ENCODE data around the gene CD40. TPM values are rescaled to one million over a fixed set of nuclear protein-coding genes. Genes with fewer than 3 reads are reported as not detected.
"Not testable (repeated sequence)": the region's sequence is repeated elsewhere in the genome, so short reads cannot be mapped to it uniquely, and the experiment has no call there.

CD40 gene
- total RNA-seq (2014; rRNA removed; shearing (Covaris generic)), result not detected in 2 replicates

DNA sequence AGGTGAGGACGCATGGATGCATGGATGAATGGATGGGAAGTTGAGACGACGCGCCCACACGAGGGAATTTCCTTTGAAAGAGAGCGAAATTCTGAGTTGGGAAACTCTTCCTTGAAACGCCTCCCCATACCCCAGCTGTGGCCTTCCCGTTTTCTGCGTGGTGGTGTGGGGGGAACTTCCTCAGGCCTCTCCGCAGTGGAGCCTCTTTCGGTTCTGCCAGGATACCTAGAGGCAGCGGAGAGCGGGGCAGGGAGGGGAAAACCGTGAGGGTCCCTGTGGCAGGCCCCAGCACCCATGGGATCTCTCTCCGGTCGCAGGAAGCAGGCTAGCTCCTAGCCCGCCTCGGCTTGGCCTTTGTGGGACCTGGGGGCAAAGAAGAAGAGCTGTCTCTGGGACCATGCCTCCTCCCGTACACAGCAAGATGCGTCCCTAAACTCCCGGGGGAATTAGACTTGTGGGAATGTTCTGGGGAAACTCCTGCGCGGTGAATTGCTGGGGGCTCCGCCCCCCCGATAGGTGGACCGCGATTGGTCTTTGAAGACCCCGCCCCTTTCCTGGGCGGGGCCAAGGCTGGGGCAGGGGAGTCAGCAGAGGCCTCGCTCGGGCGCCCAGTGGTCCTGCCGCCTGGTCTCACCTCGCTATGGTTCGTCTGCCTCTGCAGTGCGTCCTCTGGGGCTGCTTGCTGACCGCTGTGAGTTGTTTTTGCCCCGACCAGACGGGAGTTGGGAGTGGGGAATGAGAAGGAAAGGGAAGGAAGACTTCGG lies at the start of gene CD40:
Gene CD40 (plus strand): TSS at position 611 of the 764 bp plus-strand sequence. CDS start 30 bp downstream, at position 641.
- no peak for DNase-seq (ENCODE audit: low read depth)

DNA sequence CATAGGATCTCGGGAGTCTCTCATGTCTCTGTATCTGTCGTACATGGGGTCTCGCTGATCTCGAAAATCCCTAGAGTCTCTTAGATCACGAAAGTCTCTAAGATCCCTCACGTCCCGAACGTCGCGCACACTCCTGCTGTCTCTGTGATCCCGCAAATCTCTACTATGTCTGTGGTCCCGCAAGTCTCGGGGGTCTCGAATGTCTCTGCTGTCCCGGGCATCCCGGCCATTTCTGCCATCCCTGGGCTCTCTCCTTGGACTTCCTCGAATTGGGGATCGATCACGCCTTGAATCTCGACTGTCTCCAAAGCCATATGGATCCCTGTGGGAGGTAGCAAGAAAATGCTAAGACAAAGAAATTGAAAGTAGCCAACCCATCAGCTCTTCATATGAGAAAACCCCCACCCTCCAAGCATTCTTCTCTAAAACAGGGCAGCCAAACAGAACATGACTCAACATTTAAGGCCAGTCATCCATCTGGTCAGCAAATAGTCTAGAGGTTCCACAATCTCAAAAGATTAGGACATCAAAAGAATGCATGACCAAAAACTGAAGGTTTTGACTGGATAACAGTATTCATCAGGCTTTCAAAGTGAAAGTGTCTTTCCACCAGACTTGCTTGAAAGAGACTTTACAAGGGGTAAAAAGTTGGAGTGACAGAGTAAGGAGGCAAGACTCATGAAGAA lies 47.8 kb upstream of the CD40 start:
- DNase-seq (ENCODE audit: low read depth), result peak; percentile 70

DNA sequence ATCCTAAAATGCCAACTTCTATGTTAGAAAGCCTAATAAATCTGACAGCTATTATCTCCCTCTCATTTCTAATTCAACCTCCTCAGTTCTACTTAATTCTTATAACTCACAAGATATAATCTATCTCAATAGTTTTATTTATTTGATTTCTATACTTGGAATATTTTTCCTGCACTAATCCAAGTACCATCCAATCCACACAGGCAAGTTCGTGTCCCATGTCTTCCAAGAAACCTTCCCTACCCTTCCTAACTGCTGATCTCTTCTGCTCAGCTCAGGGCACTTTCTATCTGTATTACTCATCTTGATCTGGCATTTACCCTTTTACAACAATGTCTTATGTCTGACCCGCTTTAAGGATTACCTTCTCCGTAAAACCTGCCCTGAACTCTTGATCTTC lies 46.5 kb upstream of the CD40 start:
- DNase-seq (ENCODE audit: low read depth), result no peak

DNA sequence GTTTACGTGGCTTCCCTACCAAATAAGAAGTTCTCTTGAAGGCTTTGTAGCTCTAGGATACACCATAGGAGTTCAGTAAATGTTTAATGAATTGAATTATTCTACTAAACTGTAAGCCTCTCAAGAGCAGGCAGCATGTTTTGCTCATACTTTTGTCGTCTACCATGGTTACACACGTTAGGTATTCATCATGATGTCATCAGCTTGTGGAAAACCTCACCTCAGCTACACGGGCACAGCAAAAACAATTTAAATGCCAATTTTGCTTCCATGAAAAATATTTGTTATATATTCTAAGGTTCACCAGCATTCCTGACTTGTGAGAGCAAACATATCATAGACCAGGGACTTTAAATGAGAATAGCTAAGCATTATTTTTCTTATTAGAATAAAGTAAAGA lies 45.1 kb upstream of the CD40 start:
- peak; percentile 31 for DNase-seq (ENCODE audit: low read depth)

DNA sequence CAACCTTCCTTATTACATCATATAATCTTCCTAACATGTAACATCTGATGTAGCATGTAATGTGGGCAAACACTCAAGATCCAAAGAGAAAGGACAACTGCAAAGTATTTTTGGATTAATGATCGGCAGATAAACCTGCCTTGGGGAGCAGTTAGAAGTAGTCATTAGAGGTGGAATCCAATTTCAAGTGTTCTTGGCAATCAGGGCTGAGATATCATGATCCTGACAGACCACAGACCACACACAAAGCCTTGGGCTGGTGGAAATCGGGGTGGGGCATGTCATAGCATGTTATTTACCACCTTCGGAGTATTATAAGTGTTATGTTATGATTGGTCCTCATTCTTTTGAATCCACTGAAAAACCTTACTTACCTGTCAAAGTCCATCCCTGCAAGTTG lies 44.7 kb upstream of the CD40 start:
- DNase-seq (ENCODE audit: low read depth), result peak; percentile 19

DNA sequence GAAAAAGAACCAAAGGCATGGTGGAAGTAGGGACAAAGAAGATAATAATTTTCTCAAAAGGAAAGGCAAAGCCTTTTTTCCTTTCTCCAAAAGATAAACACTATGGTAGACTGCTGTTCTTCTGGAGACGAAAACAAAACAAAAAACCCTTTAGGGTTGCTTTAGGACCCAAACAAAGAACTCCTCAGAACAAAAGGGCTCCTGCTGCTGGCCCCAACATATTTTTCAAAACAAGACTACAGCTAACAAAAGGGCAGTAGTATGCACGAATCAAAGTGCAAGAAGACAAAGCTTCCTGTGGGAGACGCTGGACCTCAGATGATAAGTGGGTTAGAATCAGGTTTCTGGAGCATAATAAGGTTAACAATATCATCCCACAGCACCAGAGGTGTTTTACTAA lies 44.1 kb upstream of the CD40 start:
- DNase-seq (ENCODE audit: low read depth), result no peak

DNA sequence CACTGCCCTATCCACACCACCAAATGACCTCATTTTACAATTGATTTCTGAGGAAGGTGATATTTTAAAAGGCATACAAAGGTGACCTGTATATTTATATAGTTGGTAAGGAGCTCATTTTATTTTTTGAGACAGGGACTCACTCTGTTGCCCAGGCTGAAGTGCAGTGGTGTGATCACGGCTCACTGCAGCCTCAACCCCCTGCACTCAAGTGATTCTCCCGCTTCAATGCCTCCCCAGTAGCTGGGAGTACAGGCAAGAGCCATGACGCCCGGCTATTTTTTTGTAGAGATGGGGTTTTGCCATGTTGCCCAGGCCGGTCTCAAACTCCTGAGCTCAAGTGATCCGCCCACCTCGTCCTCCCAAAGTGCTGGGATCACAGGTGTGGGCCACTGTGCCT lies 41.3 kb upstream of the CD40 start:
- DNase-seq (ENCODE audit: low read depth), result no peak

DNA sequence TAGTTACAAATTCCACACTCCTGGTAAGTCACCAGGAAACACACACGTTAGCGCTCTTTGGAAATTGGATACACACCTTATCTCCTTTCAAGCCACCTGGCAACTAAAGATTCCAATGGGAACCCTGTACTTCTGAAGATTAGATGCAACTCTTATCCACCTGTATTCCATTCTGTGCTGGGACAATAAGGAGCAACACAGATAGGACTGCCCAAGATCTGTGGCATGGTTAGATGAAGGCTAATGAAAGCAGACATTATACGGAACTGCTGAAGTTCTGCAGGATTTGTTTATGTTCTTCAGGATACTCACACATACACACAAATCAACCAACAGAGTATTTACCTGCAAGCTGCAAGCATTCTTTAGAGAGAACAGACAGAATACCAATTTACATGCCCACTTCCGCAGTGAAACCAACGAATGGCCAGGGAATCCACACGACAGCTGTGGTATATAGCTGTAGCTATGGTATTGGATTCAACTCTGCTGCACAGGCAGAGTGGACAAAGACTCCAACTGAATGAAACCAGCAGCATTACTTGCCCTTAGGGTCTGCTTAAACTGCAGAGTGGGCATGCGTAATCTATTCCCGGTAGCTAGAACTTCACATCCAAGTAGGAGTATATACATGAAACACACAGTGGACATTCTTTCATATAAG lies 40.3 kb upstream of the CD40 start:
- DNase-seq (ENCODE audit: low read depth), result no peak

DNA sequence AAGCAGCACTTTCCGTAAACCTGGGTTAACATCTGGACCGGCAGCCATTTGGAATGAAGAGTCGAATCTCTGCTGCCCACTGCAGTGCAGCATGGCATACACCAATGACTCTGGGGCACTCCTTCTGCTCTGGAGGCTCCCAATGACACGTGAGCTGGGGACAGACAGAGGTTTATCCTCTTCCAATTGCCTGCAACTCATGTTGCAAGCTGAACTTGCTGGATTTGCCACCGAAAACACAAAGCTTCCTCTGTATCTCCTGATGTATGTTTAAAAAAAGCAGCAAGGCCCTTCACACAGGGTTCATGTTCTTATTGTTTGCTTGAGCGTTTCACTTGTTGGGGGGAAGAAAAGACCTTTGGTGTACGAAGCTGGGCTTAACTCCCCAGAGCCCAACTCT lies 39.2 kb upstream of the CD40 start:
- DNase-seq (ENCODE audit: low read depth), result no peak

DNA sequence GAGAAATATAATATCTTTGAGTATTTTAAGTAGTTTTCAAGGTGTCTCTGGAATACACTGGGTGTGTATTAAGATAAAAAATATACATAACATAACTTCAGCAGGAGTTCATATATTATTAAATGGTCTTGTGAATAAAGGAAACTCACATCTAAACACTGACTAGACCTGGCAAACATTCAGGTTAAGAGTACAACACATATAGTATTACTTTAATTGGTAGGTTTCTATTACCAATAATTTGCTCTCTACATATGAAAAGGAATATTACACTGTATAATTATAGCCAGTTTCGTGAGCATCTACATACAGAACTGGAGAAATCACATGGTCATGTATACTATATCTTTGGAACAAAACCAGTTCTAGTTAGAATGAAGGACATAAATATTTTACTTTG lies 37.0 kb upstream of the CD40 start:
- no peak for DNase-seq (ENCODE audit: low read depth)

DNA sequence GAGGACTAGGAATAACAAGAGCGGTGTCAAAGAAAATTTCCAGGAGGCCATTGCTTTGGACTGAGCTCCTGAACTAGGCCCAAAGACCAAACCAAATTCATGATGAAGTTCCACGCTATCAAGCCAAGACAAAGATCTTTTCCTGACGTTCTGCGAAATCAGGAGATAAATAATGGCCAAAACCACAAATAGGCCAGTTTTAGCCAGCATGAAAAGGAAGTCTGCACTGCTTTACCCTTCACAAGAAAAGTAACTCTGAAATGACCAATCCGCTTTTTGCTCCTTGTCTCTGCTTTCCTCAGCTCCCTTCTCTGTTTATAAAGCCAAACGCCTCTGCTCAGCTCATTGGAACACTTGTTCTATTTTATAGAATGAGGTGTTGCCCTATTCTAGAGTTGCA lies 35.0 kb upstream of the CD40 start:
- no peak for DNase-seq (ENCODE audit: low read depth)

DNA sequence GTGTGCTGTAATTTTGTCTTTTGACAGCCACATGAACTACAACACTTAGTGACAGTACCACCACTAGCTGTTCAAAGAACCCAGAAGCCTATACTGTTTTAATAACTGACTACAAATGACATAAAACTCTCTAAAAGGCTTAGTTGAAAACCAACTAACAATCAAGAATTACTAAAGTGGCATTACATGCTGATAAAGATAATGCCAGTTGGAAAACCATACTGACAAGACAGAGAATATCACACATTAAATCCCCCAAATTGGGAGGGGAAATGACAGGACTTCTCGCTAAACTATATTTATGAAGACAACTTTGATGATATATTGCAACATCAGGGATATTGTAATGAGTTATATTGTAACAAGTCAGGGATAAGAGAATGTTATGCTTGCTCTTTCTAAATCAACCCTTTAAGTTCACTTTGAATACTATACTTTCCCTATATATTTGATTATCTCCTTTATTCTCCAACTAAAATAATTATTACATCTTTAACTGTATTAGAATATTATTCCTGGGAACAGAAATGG lies 34.5 kb upstream of the CD40 start:
- DNase-seq (ENCODE audit: low read depth), result no peak

DNA sequence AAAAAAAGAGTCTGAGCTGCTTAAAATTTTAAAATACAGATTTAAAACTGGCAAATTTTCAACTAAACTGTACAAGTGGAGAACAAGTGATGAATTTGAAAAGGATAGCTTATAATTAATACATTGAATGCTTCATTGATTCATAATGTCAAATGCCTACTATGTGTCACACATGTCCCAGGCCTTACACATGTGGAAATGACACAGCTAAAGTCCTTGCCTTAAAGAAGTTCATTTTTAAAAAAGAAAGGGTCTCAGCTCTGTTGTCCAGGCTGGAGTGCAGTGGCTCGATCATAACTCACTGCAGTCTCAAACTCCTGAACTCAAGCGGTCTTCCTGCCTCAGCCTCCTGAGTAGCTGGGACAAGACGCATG lies 33.3 kb upstream of the CD40 start:
- DNase-seq (ENCODE audit: low read depth), result no peak

DNA sequence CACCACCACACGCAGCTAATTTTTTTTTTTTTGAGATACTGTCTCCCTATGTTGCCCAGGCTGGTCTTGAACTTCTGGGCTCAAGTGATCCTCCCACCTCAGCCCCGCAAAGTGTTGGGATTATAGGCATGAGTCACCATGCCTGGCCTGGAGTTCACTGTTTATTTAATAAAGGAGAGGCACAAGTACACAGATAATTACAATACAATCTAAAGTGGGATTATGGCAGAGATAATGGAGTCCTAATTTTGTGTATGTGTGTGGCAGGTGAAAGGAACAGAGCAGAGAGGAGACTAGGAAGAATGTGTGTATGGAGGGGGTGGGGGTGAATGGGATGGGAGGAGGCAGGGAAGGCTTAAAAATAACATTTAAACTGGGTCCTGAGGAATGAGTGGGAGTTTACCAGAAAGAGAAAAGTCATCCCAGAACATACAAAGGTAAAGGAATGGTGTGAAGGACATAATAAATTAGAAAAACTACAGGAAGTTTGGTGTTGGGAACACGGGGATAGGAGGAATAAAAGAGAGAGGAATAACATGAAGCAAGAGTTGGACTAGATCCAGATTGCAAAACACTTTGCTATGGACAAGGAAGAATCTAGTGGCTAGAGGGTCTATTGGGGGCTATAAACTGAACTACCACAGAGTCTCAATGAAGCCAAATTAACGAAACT lies 32.8 kb upstream of the CD40 start:
- DNase-seq (ENCODE audit: low read depth), result peak; percentile 74

DNA sequence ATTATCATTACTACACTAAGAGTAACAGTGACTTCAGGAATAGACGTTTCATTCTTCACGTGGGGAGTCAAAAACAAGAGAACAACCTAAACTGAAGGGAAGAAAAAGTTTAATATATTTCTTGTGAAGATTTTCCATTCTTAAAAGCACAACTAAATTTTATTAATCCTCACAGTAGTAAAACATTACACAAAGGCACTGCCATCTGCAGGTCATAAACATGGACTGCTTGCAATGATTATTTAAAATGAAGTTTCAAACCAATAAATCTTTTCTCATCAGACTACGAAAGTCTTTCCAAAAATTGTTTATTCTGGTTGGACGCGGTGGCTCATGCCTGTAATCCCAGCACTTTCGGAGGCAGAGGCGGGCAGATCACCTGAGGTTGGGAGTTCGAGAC lies 31.0 kb upstream of the CD40 start:
- DNase-seq (ENCODE audit: low read depth), result peak; percentile 24

DNA sequence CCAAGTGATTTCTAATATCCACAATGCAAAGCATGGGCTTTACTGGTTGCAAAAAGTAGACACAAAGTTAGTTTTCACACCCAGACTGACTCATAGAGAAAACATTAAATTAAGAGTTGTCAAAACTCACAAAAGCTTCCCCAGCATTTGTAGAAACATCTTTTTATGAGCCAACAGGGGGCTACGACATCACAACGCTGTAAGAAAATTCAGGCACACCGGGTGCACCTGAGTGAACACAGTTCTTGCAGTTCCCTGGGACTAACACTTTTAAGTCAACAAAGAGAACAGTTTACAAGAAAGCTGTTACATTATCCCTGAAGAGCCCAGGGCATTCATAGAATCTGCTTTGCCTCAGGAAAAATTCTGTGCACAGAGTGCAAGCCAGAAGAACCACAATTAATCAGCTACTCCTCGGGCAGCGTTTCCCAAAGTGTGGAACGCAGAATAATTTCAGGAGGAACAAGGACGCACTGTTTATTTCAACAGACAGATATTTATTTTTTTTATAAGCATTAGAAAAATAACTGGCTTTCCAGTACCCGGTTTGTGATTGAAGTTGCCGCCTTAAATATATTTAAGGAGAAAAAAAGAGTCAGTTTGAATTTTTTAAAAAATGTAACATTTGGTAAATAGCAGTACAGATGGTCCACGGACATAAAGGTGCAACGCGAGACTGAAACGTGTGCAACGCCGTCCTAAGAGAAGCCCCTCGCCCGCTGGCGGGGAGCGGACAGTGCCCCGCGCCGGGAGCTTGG lies 29.5 kb upstream of the CD40 start:
- DNase-seq (ENCODE audit: low read depth), result peak; percentile 77

DNA sequence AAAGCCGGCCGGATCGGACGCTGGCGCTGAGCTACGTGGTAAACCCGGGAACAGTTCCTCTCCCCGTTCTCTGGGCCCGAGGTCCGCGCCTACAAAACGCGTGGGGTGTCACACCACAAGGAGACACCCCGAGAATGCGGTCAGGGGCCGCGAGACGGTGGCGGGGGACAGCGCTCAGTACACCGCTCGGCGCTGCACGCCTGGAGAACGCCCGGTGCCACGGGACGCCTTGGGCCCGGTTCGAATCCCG lies 29.0 kb upstream of the CD40 start:
- DNase-seq (ENCODE audit: low read depth), result no peak

DNA sequence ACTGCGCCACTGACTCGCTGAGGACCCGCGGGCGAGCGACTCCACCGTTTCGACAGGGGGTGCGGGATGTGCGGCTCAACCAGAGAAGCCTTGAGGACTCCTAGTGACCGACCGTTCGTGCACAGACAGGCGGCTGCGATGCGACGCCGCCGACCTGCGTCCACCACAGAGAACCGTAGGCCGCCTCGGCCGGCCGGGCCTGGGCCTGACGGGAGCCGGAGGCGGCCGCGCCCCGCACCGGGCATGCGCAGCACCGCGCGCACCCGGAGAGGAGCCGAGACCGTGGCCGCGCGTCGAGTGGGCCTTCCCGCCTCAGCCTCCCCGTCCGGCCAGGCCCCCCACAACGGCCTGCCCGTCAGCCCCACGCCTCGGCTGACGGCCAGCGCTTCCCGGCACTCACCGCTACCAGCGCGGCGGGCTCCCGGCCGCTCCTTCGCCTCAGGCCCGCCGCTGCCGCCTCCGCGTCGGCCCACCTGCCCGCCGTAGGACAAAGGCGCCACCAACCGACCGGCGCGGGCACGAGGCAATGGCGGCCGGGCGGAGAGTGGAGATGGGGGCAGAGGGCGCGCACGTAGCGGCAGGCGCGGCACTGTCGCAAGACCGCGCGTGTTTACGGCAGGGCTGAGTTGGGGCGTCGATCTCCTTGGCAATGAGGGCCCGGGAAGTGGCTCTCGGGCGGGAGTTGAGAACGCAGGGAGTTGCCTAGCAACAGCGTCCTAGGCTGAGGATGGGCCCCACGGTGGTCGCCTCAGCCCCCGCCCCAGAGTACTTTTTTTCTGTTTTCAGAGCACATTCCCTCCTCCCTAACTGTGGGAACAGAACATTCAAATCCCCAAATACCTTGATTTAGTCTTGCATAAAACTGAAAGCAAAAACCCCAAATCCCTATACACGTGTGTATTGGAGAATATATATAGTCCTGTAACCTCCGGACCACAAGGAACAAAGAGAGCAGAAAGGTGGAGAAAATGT lies 28.4 kb upstream of the CD40 start, which contains the start of gene NCOA5:
Gene NCOA5 (minus strand): TSS at position 546 of the 972 bp plus-strand sequence. CDS start 10,538 bp downstream, outside the sequence.
- DNase-seq (ENCODE audit: low read depth), result peak; percentile 97

DNA sequence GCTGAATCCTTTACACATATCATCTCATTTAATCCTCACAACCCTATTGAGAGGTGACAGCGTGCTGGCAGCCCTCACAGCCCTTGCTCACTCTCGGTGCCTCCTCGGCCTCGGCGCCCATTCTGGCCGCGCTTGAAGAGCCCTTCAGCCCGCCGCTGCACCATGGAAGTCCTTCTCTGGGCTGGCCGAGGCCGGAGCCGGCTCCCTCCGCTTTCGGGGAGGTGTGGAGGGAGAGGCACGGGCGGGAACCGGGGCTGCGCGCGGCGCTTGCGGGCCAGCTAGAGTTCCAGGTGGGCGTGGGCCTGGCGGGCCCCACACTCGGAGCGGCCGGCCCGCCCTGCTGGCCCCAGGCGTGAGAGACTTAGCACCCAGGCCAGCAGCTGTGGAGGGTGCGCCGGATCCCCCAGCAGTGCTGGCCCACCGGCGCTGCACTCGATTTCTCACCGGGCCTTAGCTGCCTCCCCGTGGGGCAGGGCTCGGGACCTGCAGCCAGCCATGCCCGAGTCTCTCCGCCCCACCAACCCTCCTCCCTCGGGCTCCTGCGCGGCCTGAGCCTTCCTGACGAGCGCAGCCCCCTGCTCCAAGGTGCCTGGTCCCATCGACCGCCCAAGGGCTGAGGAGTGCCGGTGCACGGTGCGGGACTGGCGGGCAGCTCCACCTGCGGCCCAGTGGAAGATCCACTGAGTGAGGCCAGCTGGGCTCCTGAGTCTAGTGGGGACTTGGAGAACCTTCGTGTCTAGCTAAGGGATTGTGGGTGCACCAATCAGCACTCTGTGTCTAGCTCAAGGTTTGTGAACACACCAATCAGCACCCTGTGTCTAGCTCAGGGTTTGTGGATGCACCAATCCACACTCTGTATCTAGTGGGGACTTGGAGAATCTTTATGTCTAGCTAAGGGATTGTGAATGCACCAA lies 26.2 kb upstream of the CD40 start:
- not testable (repeated sequence) for DNase-seq (ENCODE audit: low read depth)
